Middle frontal gyrus (tissue), 1 donor: ENCODE data around the gene ZNRF4.
"Not testable (repeated sequence)": the region's sequence is repeated elsewhere in the genome, so short reads cannot be mapped to it uniquely, and the experiment has no call there.

Experiments used
- DNase-seq: peaks from one replicate; pipeline ENCODE4 v3.0.0-alpha.2; 2015; ENCODE audit warnings: low spot score; ENCODE audit errors: extremely low spot score

Gene ZNRF4

GRCh38 chr19:5455367-5456129 is at the start of gene ZNRF4:
Gene ZNRF4 (plus strand): TSS chr19:5455417. CDS start chr19:5455492, 75 bp downstream.
- no peak for DNase-seq

GRCh38 chr19:5406198-5406597 is 49.0 kb upstream of the ZNRF4 start:
- DNase-seq: not testable (repeated sequence)

GRCh38 chr19:5406816-5407215 is 48.4 kb upstream of the ZNRF4 start:
- DNase-seq: peak; percentile 15

- peak; percentile 13 for DNase-seq
These were observed 47.9 kb upstream of the ZNRF4 start for GRCh38 chr19:5407356-5407755.

- DNase-seq: no peak
These were observed 37.5 kb upstream of the ZNRF4 start for GRCh38 chr19:5417495-5418436.

GRCh38 chr19:5418677-5419076 is 36.5 kb upstream of the ZNRF4 start:
- no peak for DNase-seq

- DNase-seq: no peak
These were observed 34.3 kb upstream of the ZNRF4 start for GRCh38 chr19:5420953-5421352.

- DNase-seq: no peak
These were observed 31.6 kb upstream of the ZNRF4 start for GRCh38 chr19:5423567-5424125.

- no peak for DNase-seq
These were observed 30.8 kb upstream of the ZNRF4 start for GRCh38 chr19:5424192-5424973.

- no peak for DNase-seq
These were observed 30.0 kb upstream of the ZNRF4 start for GRCh38 chr19:5425260-5425659.

- DNase-seq: no peak
These were observed 25.0 kb upstream of the ZNRF4 start for GRCh38 chr19:5430237-5430636.

- DNase-seq: no peak
These were observed 22.5 kb upstream of the ZNRF4 start for GRCh38 chr19:5432687-5433086.

- no peak for DNase-seq
These were observed 20.8 kb upstream of the ZNRF4 start for GRCh38 chr19:5434351-5434917.

- peak; percentile 24 for DNase-seq
These were observed 20.1 kb upstream of the ZNRF4 start for GRCh38 chr19:5434970-5435641.

- no peak for DNase-seq
These were observed 19.6 kb upstream of the ZNRF4 start for GRCh38 chr19:5435642-5436017.

- peak; percentile 22 for DNase-seq
These were observed 18.9 kb upstream of the ZNRF4 start for GRCh38 chr19:5436106-5436947.

GRCh38 chr19:5436948-5437306 is 18.3 kb upstream of the ZNRF4 start:
- no peak for DNase-seq

GRCh38 chr19:5438756-5439155 is 16.5 kb upstream of the ZNRF4 start:
- not testable (repeated sequence) for DNase-seq

GRCh38 chr19:5439452-5439851 is 15.8 kb upstream of the ZNRF4 start:
- no peak for DNase-seq
